Keratinocyte (primary cell): ENCODE data around the gene ARL13B. TPM values are rescaled to one million over a fixed set of nuclear protein-coding genes. Genes with fewer than 3 reads are reported as not detected.
A peak's percentile ranks its signal among the peaks of the same experiment; 100 is the strongest.
"Not testable (repeated sequence)": the region's sequence is repeated elsewhere in the genome, so short reads cannot be mapped to it uniquely, and the experiment has no call there.

Source experiments
- DNase-seq: peaks from one replicate; pipeline ENCODE4 v3.0.0-alpha.2; 2011; ENCODE audit warnings: low read depth, missing footprints, low spot score
- FAIRE-seq: peaks from 2 replicates; lab custom pipeline; 2011; peaks lifted over from hg19 to GRCh38; lab: Jason Lieb, UNC
- H2AFZ ChIP-seq: 2 replicates; pipeline ENCODE4 v1.6.0; 2012; ENCODE audit warnings: low read length, control low read depth, inconsistent platforms; ENCODE audit not compliant: control insufficient read depth
- H3K27ac ChIP-seq: 2 replicates; pipeline ENCODE4 v1.5.1; 2011; ENCODE audit warnings: low read length; ENCODE audit not compliant: control insufficient read depth, insufficient read depth
- H3K27me3 ChIP-seq: 3 replicates; pipeline ENCODE4 v1.6.0; 2011; ENCODE audit warnings: low read length; ENCODE audit not compliant: control insufficient read depth, insufficient read depth; ENCODE audit errors: extremely low read depth
- H3K36me3 ChIP-seq, 2 experiments: 2 replicates in 1 of 2; 3 replicates in 1 of 2; pipeline ENCODE4 v1.5.1; 2011; ENCODE audit warnings: low read length in 2 of 2, mild to moderate bottlenecking in 1 of 2; ENCODE audit not compliant: control insufficient read depth in 2 of 2, insufficient read depth in 2 of 2; ENCODE audit errors: extremely low read depth in 1 of 2
- H3K4me1 ChIP-seq: 3 replicates; pipeline ENCODE4 v1.5.1; 2011; ENCODE audit warnings: low read length; ENCODE audit not compliant: control insufficient read depth, insufficient read depth; ENCODE audit errors: extremely low read depth
- H3K4me2 ChIP-seq: 3 replicates; pipeline ENCODE4 v1.6.0; 2011; ENCODE audit warnings: low read depth, low read length; ENCODE audit not compliant: control insufficient read depth, insufficient read depth; ENCODE audit errors: extremely low read depth
- H3K4me3 ChIP-seq, 3 experiments: fragments of 200-600 bp in 1 of 3; sonication (generic) in 1 of 3; 2 replicates in 2 of 3; 3 replicates in 1 of 3; pipeline ENCODE4 v1.5.1; 2011 to 2016; ENCODE audit warnings: low read length in 3 of 3, mild to moderate bottlenecking in 3 of 3, control low read depth in 2 of 3, inconsistent platforms in 1 of 3, low read depth in 1 of 3, mixed read lengths in 1 of 3, mixed run types in 1 of 3, moderate library complexity in 1 of 3; ENCODE audit not compliant: control insufficient read depth in 2 of 3, insufficient read depth in 2 of 3; ENCODE audit errors: extremely low read depth in 1 of 3
- H3K79me2 ChIP-seq: 2 replicates; pipeline ENCODE4 v1.6.0; 2012; ENCODE audit warnings: low read length; ENCODE audit not compliant: control insufficient read depth, insufficient read depth
- H3K9ac ChIP-seq: 3 replicates; pipeline ENCODE4 v1.6.0; 2011; ENCODE audit warnings: low read length; ENCODE audit not compliant: control insufficient read depth, insufficient read depth; ENCODE audit errors: extremely low read depth
- H3K9me1 ChIP-seq: 3 replicates; pipeline ENCODE4 v1.6.0; 2011; ENCODE audit warnings: low read length; ENCODE audit not compliant: control insufficient read depth, insufficient read depth; ENCODE audit errors: extremely low read depth
- H3K9me3 ChIP-seq: 2 replicates; pipeline ENCODE4 v1.5.1; 2012; ENCODE audit warnings: low read depth, low read length; ENCODE audit not compliant: control insufficient read depth
- H4K20me1 ChIP-seq: 3 replicates; pipeline ENCODE4 v1.6.0; 2011; ENCODE audit warnings: low read length; ENCODE audit not compliant: control insufficient read depth, insufficient read depth; ENCODE audit errors: extremely low read depth
- CTCF ChIP-seq, 3 experiments: IDR thresholded peaks in 1 of 3; conservative IDR thresholded peaks in 1 of 3; optimal IDR thresholded peaks in 1 of 3; 2 replicates in 2 of 3; 3 replicates in 1 of 3; pipeline versions ENCODE3 to v1.5.1; 2011; ENCODE audit warnings: low read length in 3 of 3, mild to moderate bottlenecking in 3 of 3, moderate library complexity in 2 of 3, control low read depth in 1 of 3, inconsistent platforms in 1 of 3; ENCODE audit not compliant: insufficient read depth in 2 of 3; ENCODE audit errors: extremely low read depth in 1 of 3
- EZH2 ChIP-seq: IDR thresholded peaks from one replicate; pipeline ENCODE4 v1.6.1; 2012; ENCODE audit warnings: inconsistent platforms, mild to moderate bottlenecking, low read length, moderate library complexity
- dilution Hi-C: fragments of 300-500 bp; cut with MboI; formaldehyde crosslinking; loops from one replicate; pipeline ENCODE4 v1.7.0; 2020; ENCODE audit warnings: low sequenced_read_pairs; ENCODE audit not compliant: extremely low pct_ligation_motif_present
- polyA plus RNA-seq, 5 experiments: library from polyadenylated mRNA; depleted of rRNA in 3 of 5; stranded (reverse) in 3 of 5; stranded (forward) in 1 of 5; unstranded in 1 of 5; fragments of >200 nt; gene quantifications; 1 replicate in 1 of 5; 2 replicates in 3 of 5; 3 replicates in 1 of 5; pipeline versions ENCODE4 v1.2.1 to v1.2.3, GENCODE V29; 2011 to 2012; ENCODE audit warnings: missing spikeins in 2 of 5, low read depth in 1 of 5, low replicate concordance in 1 of 5

Gene ARL13B
- polyA plus RNA-seq, 1 donor (not counting 4 experiments of a cell fraction or from before 2014, with no cell fraction given) = 6.8 TPM

DNA sequence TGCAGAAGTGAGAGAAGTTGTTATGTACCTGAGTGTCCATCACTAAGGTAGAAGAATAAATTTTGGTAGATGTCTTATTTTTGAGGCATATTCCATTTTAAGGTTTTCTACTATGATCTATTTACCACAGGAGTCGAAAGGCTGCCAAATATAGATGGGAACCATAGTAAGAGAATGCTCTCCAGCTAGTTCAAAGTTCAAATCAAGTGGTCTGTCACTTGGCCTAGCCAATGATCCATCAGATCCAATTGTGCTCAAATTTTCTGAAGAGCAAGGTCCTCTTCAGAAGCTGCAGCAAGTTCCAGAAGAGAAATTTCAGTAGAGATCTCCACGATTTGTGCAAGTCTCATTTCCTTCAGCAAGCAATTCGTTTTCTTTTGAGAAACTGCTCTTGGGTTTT lies 17.2 kb upstream of the ARL13B start:
- dilution Hi-C loops = no loop called here
- TF ChIP-seq CTCF (optimal IDR thresholded peaks at IDR 0.05 in 1 of 3, IDR thresholded peaks at IDR 0.05 in 1 of 3, conservative IDR thresholded peaks at IDR 0.05 in 1 of 3; ENCODE audit: extremely low read depth in 1 of 3, insufficient read depth in 2 of 3, low read length in 3 of 3) (no peak), EZH2 (no peak)
- no peak overlapping the region for H3K27ac ChIP-seq

GRCh38 chr3:93965106-93965505 lies 14.8 kb upstream of the ARL13B start:
- H3K4me3 ChIP-seq, H3K27me3 ChIP-seq, DNase-seq, H3K4me1 ChIP-seq, H3K79me2 ChIP-seq, H3K4me2 ChIP-seq, H3K36me3 ChIP-seq, FAIRE-seq, H3K27ac ChIP-seq, H3K9me3 ChIP-seq, dilution Hi-C loops, H3K9me1 ChIP-seq, H4K20me1 ChIP-seq, H3K9ac ChIP-seq, H2AFZ ChIP-seq: not testable (repeated sequence)

More for the DNA sequence above, 17.2 kb upstream of the ARL13B start:
- DNase-seq = no peak
- Histone ChIP-seq H3K27me3 (no peaks in the 10 kb centered on the region), H3K4me2 (no peak overlapping the region), H3K9me3 (no peaks in the 10 kb centered on the region), H3K36me3 (no peaks in the 10 kb centered on the region), H3K79me2 (no peaks in the 10 kb centered on the region), H3K4me1 (no peaks in the 10 kb centered on the region), H3K9ac (no peak overlapping the region), H3K9me1 (no peaks in the 10 kb centered on the region), H3K4me3 (no peak overlapping the region), H2AFZ (no peak overlapping the region), H4K20me1 (no peaks in the 10 kb centered on the region)
- FAIRE-seq = no peak

GRCh38 chr3:93969443-93969842 lies 10.5 kb upstream of the ARL13B start:
- DNase-seq (no peak), FAIRE-seq (peak; percentile 17)
- no peak overlapping the region for H2AFZ ChIP-seq
- no peaks in the 10 kb centered on the region for H4K20me1 ChIP-seq
- dilution Hi-C loops = no loop called here
- H3K9me1 ChIP-seq = no peaks in the 10 kb centered on the region
- H3K4me1 ChIP-seq = peaks cover 4% of the 10 kb centered on the region
- no peaks in the 10 kb centered on the region for H3K27me3 ChIP-seq
- no peak overlapping the region for H3K4me2 ChIP-seq
- H3K9ac ChIP-seq = no peak overlapping the region
- TF ChIP-seq EZH2 (no peak), CTCF (optimal IDR thresholded peaks at IDR 0.05 in 1 of 3, IDR thresholded peaks at IDR 0.05 in 1 of 3, conservative IDR thresholded peaks at IDR 0.05 in 1 of 3; ENCODE audit: extremely low read depth in 1 of 3, insufficient read depth in 2 of 3, low read length in 3 of 3) (no peak)
- no peak overlapping the region for H3K4me3 ChIP-seq
- H3K36me3 ChIP-seq = no peaks in the 10 kb centered on the region
- H3K27ac ChIP-seq = no peak overlapping the region
- no peaks in the 10 kb centered on the region for H3K9me3 ChIP-seq
- H3K79me2 ChIP-seq = no peaks in the 10 kb centered on the region
